NOMO-1 treated with dmso at 0.1 percent for 144 hours (cell line): ENCODE measurements around the gene SH3RF1.

ENCODE experiments used
- DNase-seq: peaks from one replicate; lab custom pipeline; 2025; ENCODE audit not compliant: unreplicated experiment; lab: John Stamatoyannopoulos, UW

The SH3RF1 gene

GRCh38 chr4:169079942-169080827 is 190.6 kb downstream of the SH3RF1 start:
- peak; percentile 42 for DNase-seq

- no peak for DNase-seq
Observed at GRCh38 chr4:169074117-169074516, 196.6 kb downstream of the SH3RF1 start.

GRCh38 chr4:169071747-169072146 is 199.0 kb downstream of the SH3RF1 start:
- no peak for DNase-seq

DNA sequence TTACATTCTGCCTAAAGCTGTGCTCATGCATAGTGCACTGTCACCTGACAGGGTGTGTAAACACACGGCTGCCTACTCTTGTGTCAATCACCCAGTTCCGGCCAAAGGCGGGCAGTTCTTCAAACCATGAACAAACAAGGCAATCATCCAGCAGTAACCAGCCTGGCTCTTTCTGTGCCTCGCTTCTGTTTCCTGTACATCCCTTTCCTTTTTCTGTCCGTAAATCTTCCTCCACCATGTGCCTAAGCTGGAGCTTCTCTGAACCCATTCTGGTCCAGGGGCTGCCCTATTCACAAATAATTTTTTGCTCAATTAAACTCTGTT is 199.9 kb downstream of the SH3RF1 start:
- DNase-seq, result no peak

GRCh38 chr4:169070071-169070894 is 200.5 kb downstream of the SH3RF1 start:
- DNase-seq, result no peak

DNA sequence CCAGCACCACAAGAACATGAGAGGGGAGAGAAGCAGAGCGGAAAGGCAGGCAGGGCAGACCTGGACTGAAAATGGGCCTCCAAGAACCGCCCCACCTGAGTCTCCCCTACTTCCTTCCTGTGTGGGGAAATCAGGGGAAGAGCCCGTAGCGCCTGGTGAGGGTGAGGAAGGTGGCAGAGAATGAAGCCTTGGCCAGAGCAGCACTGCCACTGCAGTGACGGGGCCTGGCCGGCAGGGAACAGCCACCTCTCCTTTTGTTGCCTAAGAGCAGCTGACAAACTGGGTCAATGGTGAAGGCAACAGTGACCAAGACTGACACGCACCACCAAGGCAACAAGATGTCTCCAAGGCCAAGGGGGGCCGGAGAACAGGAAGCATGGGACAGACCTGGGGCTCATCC is 202.3 kb downstream of the SH3RF1 start:
- no peak for DNase-seq

DNA sequence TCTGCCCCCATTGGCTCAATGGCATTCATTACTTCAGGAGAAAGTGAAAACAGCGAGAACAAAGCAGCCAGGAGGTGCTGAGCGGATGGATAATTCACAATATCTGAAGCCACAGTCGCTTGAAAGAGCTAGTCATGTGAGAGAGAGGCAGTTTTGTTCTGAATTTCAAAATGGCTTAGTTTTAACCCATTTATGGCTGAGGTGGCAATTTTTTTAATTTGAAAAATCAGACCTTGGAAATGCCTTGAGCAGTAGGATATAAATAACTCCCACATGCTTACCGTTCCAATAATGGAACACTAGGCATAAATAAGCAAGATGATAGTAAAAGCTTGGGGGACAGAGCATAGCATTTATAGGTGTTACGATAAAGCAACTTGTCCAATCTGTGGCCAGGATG is 203.8 kb downstream of the SH3RF1 start:
- no peak for DNase-seq

DNA sequence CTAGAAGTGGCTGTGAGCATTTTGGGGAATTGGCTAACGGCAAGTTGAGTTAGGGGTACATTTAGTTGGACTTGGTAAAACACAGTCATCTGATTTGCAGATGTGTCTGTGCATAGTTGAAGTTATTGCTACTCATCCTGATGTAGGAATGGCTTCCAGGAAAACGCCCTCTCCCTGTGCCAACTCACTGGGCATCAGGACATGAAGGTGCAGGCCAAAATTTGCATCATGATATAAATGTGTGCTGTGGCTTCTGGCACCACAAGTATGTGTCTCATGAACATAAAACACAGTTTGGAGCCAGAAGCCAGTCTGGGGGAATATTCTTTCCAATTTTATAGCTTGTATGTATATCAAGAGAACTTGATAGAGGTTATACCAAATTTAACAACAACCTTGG is 206.5 kb downstream of the SH3RF1 start:
- DNase-seq, result no peak

GRCh38 chr4:169063441-169063840 is 207.3 kb downstream of the SH3RF1 start:
- no peak for DNase-seq

- DNase-seq, result no peak
Observed at GRCh38 chr4:169062897-169063244, 207.9 kb downstream of the SH3RF1 start.

GRCh38 chr4:169061386-169061785 is 209.4 kb downstream of the SH3RF1 start:
- DNase-seq, result no peak

GRCh38 chr4:169060391-169061091 is 210.2 kb downstream of the SH3RF1 start:
- DNase-seq, result no peak

- no peak for DNase-seq
Observed at GRCh38 chr4:169059306-169060211, 211.2 kb downstream of the SH3RF1 start.

GRCh38 chr4:169058312-169058711 is 212.4 kb downstream of the SH3RF1 start:
- DNase-seq, result no peak

- no peak for DNase-seq
Observed at GRCh38 chr4:169054879-169055278, 215.9 kb downstream of the SH3RF1 start.

DNA sequence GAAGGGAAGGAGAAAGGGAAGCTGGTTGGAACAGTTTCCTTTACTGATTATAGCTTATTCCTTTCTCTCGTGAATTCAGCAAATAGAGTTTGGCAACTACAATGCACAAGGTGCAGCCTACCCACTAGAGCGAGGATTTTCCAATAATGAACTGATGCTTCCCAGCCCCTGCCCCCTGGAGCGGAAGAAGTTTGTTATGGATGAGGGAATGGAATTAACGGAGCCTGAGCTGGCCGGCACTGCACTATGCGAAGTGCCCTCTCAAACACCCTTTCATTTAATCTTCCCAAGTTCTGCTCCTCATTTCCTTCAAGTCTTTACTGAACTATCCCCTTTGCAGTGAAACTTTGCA is 218.2 kb downstream of the SH3RF1 start:
- no peak for DNase-seq

DNA sequence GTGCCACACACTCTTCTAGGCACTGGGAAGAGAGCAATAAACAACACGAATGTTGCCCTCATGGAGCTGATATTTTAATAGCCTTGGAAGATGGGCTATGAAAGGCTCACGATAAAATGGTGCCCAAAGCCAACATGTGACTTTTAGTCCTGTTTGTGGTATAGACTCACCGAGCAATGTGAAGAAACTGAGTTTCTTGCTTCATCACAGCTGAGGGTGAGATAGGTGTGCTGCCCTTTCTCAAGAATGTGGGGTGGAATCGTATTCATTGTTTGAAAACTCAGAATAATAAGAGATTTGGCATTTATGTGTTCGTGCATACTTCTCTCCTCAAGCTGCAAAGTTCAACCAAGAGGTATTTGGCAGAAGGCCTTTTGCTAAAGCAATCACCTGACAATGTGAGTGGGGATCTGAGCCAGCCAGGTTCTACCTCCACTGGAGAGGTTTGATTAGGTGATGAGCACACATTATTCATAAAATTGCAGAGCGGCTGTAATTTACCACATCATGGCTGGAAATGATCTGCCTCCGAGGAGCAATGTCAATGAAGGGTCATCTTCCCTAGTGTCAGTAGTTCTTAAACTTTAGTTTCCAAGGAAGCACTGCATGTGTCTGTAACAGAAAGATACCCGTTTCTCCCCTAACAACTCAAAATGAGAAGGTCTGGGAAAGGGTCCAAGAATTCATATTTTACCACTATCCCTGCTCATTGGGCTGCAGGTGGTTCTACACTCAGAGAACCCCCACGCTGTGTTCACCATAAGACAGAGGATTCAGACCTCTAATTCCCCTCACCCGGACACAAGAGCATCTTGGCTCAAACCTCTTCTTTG is 218.8 kb downstream of the SH3RF1 start:
- DNase-seq, result no peak

GRCh38 chr4:169050881-169051760 is 219.6 kb downstream of the SH3RF1 start:
- DNase-seq, result no peak

DNA sequence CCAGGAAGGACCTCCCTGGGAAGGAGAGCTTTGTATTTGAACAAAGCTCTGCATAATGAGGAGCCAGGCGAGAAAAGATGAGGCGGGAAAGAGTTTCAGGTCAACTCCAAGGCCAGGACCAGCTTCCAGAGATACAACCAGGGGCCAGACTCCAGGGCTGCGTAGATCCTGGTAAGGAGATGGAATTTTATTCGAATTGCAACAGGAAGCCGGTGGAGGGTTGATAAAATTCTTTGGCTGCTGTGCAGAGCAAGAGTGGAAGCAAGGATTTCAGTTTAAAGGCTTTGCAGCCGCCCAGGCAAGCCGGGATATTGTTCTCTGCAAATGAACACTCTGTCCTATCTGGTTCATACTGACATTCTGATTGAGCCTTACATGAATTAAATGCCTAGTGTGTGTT is 220.5 kb downstream of the SH3RF1 start:
- DNase-seq, result no peak
